Fibroblast of mammary gland (primary cell): ENCODE data around the gene RTN4IP1.

ENCODE experiments used
- DNase-seq: peaks from one replicate; pipeline ENCODE4 v3.0.0-alpha.2; 2010; ENCODE audit warnings: low read depth
- H3K4me3 ChIP-seq: 2 replicates; pipeline ENCODE4 v1.5.1; 2011; ENCODE audit warnings: low read depth, mild to moderate bottlenecking, low read length, moderate library complexity; ENCODE audit not compliant: control insufficient read depth
- TF ChIP-seq, protein P1 (sequence below): conservative IDR thresholded peaks from 2 replicates; pipeline ENCODE4 v1.5.1; 2011; ENCODE audit warnings: low read depth, low read length, inconsistent platforms; ENCODE audit not compliant: control insufficient read depth, insufficient read depth

The RTN4IP1 gene

DNA sequence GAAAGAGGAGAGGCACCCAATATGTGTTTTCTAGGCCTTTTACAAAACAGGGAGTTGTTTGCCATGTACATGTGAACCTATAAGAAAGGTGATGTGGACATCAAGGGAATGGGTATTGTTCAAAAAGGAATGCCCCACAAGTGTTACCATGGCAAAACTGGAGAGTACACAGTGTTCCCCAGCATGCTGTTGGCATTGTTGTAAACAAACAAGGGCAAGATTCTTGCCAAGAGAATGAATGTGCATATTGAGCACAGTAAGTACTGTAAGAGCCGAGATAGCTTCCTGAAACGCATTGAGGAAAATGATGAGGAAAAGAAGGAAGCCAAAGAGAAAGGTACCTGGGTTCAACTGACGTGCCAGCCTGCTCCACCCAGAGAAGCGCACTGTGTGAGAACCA is 13.2 kb upstream of the RTN4IP1 start:
- DNase-seq = no peak
- H3K4me3 ChIP-seq = no peak overlapping the region
- TF ChIP-seq, protein P1, sequence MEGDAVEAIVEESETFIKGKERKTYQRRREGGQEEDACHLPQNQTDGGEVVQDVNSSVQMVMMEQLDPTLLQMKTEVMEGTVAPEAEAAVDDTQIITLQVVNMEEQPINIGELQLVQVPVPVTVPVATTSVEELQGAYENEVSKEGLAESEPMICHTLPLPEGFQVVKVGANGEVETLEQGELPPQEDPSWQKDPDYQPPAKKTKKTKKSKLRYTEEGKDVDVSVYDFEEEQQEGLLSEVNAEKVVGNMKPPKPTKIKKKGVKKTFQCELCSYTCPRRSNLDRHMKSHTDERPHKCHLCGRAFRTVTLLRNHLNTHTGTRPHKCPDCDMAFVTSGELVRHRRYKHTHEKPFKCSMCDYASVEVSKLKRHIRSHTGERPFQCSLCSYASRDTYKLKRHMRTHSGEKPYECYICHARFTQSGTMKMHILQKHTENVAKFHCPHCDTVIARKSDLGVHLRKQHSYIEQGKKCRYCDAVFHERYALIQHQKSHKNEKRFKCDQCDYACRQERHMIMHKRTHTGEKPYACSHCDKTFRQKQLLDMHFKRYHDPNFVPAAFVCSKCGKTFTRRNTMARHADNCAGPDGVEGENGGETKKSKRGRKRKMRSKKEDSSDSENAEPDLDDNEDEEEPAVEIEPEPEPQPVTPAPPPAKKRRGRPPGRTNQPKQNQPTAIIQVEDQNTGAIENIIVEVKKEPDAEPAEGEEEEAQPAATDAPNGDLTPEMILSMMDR = no peak

DNA sequence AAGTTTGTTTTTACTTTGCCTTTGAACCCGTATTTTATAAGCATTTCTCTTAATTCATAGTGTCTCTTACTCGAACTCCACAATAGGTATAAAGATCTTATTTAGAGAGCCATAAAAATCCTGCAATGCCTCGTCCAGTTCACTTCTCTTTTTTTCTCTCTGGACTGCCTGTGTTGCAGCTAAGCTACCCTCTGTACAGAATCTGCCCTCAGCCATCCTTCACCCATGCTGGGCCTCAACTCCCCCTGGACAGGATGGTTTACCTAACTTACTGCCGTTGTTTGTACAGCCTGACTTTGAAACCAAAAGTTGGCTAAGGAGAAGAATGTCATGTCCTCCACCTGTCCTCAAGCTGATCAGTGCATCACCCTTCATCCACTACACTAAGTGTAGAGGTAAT is 10.5 kb upstream of the RTN4IP1 start:
- DNase-seq = no peak
- TF ChIP-seq, protein P1 = no peak
- H3K4me3 ChIP-seq = no peak overlapping the region

DNA sequence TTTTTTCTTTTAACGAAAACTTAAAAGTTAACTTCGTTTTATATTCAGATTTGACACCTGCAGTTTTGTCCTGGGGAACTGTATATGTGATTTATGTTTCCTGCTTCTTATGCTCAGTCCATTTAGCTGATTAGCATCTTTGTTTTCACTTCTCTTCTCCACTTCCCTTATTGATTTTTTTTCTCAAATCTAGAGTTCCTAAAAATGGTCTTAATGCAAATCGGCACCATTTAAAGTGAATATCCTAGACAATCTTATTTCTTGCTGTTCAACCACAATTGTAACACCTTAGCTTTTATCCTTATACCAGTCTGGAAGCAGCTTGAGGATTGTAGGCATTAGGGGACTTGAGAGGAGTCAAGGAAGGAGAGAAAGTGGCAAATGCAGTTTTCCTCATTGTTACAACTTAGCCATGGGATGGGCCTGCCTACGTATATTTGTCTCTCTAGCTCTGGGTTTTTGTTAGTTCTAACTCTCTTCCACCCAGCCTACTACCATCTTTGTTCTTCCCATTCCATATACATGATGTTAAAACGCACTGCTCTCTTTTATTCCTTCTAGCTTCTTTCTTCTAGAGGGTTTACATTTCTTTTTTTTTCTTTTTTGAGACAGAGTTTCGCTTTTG is 8.5 kb upstream of the RTN4IP1 start:
- TF ChIP-seq, protein P1 = no peak
- H3K4me3 ChIP-seq = no peak overlapping the region

DNA sequence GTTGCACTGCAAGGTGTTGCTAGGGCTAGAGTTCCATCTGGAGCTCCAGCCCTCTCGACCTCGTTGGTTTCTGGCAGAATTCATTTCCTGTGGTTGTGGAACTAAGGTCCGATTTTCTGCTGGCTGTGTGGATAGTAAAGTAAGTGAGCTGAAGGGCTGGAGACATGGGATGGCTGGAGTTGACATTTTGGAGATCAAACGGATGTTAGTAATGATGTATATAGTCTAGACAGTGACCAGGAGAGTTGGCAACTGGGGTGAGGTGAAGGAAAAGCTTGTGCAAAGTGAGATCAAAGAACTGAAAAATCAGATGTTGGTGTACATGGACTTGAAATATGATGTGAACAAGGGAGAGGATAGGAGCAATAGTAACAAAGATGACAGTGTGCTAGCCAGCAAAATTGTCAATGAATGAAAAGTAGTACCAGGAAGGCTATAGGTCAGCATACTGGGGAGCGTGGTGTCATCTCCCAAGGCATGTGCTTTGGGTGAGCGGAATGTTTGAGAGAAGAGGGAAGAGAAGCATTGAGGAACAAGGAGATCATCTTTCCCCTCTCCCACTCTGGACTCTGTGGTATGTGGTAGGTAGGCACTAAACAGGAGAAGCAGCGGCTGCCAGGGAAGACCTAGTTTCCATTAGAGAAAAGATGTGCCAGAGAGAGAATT is 7.9 kb upstream of the RTN4IP1 start:
- no peak overlapping the region for H3K4me3 ChIP-seq
- DNase-seq = no peak
- TF ChIP-seq, protein P1 = no peak

More for the DNA sequence above, 8.5 kb upstream of the RTN4IP1 start:
- DNase-seq = no peak

DNA sequence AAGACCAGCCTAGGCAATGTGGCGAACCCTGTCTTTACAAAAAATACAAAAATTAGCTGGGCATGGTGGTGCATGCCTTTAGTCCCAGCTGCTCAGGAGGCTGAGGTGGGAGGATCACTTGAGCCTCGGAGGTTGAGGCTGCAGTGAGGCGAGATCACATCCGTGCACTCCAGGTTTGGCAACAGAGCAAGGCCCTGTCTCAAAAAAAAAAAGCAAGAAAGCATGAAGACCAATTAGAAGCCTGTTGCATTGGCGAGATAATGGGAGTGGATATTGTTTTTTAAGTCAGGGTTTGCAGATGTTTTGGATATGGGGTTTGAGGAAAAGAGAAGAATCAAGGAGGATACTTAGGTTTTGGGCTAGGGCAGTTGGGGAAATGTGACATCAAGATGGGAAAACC is 5.3 kb upstream of the RTN4IP1 start:
- no peak for DNase-seq
- TF ChIP-seq, protein P1 = no peak
- H3K4me3 ChIP-seq = no peak overlapping the region

DNA sequence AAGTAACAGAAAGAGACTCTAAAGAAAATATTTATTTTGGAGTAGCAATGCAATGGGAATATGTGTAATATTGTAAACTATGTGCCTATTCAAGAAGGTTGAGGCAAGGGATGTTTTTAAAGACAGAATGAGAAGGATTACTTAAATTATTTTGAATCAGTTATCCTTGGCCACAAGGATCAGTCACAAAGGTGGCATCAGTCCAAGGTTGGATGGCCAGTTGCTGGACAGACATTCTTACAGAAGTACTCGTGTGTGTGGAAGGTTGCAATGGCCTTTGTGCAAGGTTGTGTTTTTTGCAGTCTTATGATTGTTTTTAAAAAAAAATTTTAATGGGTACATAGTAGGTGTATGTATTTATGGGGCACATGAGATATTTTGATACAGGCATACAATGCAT is 2.0 kb upstream of the RTN4IP1 start:
- TF ChIP-seq, protein P1 = no peak
- peak; percentile 35 for DNase-seq
- H3K4me3 ChIP-seq = no peak overlapping the region
